NCI-H2196 treated with DMSO at 0.1 percent for 48 hours (cell line): ENCODE measurements around the gene PARD3B.

ENCODE experiments used
- DNase-seq: peaks from one replicate; lab custom pipeline; 2025; ENCODE audit not compliant: unreplicated experiment; lab: John Stamatoyannopoulos, UW

The PARD3B gene

GRCh38 chr2:204827701-204828590 is 282.7 kb downstream of the PARD3B start:
- no peak for DNase-seq

GRCh38 chr2:204834716-204835384 is 289.6 kb downstream of the PARD3B start:
- DNase-seq = no peak

- no peak for DNase-seq
These were observed 290.5 kb downstream of the PARD3B start for GRCh38 chr2:204835786-204836185.

GRCh38 chr2:204840504-204840903 is 295.2 kb downstream of the PARD3B start:
- no peak for DNase-seq

GRCh38 chr2:204842068-204842467 is 296.8 kb downstream of the PARD3B start:
- no peak for DNase-seq

GRCh38 chr2:204842661-204843485 is 297.6 kb downstream of the PARD3B start:
- no peak for DNase-seq

- no peak for DNase-seq
These were observed 301.2 kb downstream of the PARD3B start for GRCh38 chr2:204846471-204846870.

- no peak for DNase-seq
These were observed 304.6 kb downstream of the PARD3B start for GRCh38 chr2:204849892-204850291.

GRCh38 chr2:204850581-204850980 is 305.3 kb downstream of the PARD3B start:
- no peak for DNase-seq

GRCh38 chr2:204853905-204854304 is 308.6 kb downstream of the PARD3B start:
- no peak for DNase-seq

GRCh38 chr2:204860274-204860673 is 315.0 kb downstream of the PARD3B start:
- DNase-seq = no peak

- DNase-seq = no peak
These were observed 317.5 kb downstream of the PARD3B start for GRCh38 chr2:204862809-204863208.

- no peak for DNase-seq
These were observed 318.1 kb downstream of the PARD3B start for GRCh38 chr2:204863336-204863735.

- DNase-seq = no peak
These were observed 324.0 kb downstream of the PARD3B start for GRCh38 chr2:204869132-204869823.

GRCh38 chr2:204870053-204870452 is 324.8 kb downstream of the PARD3B start:
- DNase-seq = no peak

- no peak for DNase-seq
These were observed 326.1 kb downstream of the PARD3B start for GRCh38 chr2:204871231-204871953.

GRCh38 chr2:204876311-204876710 is 331.0 kb downstream of the PARD3B start:
- no peak for DNase-seq

- no peak for DNase-seq
These were observed 332.4 kb downstream of the PARD3B start for GRCh38 chr2:204877691-204878090.

GRCh38 chr2:204880928-204881327 is 335.7 kb downstream of the PARD3B start:
- DNase-seq = no peak

GRCh38 chr2:204881655-204882054 is 336.4 kb downstream of the PARD3B start:
- DNase-seq = no peak
